Upper lobe of left lung (tissue), 4 donors: ENCODE data around the gene SEM1.

Experiments
- CTCF ChIP-seq, 6 experiments: fragments of 450-650 bp in 4 of 6; fragments of 200-600 bp in 2 of 6; sonication (generic) in 2 of 6; IDR thresholded peaks; one replicate each; pipeline ENCODE4 v1.5.1; 2016 to 2019; ENCODE audit warnings: antibody characterized with exemption in 6 of 6
- EP300 ChIP-seq, 4 donors: sonication (generic); formaldehyde crosslinking; IDR thresholded peaks; one replicate each; pipeline ENCODE4 v1.5.1; 2017; ENCODE audit warnings: antibody characterized with exemption in 4 of 4, control low read depth in 2 of 4
- POLR2A ChIP-seq, 4 donors: fragments of 450-650 bp; IDR thresholded peaks; one replicate each; pipeline ENCODE4 v1.5.1; 2016 to 2017; ENCODE audit warnings: antibody characterized with exemption in 4 of 4, mild to moderate bottlenecking in 2 of 4
- POLR2AphosphoS5 ChIP-seq, 2 donors: sonication (generic); formaldehyde crosslinking; IDR thresholded peaks; one replicate each; pipeline ENCODE4 v1.5.1; 2017; ENCODE audit warnings: antibody characterized with exemption in 2 of 2

GRCh38 chr7:96729820-96730219, 20.2 kb upstream of the SEM1 start:
- TF ChIP-seq POLR2A (IDR thresholded peaks at IDR 0.05) = no peak
- TF ChIP-seq CTCF (IDR thresholded peaks at IDR 0.05) = no peak
- no peak for TF ChIP-seq POLR2AphosphoS5 (IDR thresholded peaks at IDR 0.05)
- no peak for TF ChIP-seq EP300 (IDR thresholded peaks at IDR 0.05)
